Measurements from ENCODE around the gene MYL12B.
A peak's percentile ranks its signal among the peaks of the same experiment; 100 is the strongest.

Gene MYL12B

DNA sequence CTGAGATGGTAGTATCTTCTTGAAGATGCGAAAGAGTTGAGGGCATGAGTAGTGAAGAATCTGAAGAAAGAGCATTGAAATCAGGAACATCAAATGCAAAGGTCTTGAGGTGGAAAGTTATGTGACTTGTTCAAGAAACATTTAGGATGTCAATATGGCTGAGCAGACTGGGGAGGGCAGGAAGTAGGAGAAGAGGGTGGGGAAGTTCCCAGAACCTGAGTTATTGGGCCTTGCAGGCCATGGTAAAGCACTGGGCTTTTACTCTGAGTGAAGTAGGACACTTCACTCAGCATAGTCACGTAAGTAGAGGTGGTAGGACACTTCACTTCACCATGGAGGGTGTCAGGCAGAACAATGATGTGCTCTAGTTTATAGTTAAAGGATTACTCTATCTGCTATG lies 26.1 kb upstream of the MYL12B start:
- no peak for DNase-seq (ENCODE audit: low read depth)

DNA sequence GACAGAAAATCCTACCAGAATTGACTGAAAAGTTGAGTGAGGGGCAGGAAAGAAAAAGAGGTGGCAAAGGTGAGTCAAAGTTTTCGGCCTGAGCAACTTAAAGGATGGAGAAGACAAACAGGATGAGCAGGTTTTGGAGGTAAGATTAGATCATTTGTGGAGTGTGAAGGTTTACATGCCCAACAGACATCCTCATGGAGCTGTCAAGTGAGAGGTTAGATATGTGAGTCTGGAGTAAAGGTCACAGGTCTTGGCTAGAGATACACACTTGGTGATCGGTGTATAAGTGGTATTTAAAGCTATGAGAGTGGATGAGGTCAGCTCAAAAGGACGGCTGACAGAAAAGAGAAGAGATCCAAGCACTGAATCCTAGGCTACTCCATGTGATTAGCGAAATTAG lies 25.5 kb upstream of the MYL12B start:
- DNase-seq (ENCODE audit: low read depth) = no peak

DNA sequence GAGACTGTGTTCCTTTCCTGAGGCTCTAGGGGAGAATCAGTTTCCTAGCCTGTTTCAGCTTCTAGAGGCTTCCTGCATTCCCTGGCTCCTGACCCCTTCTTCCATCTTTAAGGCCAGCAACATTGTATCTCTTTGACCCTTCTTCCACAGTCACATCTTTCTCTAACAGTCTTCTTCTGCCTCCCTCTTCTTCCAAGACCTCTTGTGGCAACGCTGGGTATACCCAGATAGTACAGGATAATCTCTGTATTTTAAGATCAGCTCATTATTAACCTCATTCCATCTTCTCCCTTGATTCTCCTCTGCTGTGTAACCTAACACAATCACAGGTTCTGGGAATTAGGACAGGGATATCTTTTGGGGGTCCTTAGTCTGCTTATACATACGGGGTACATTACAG lies 23.2 kb upstream of the MYL12B start:
- DNase-seq (ENCODE audit: low read depth) = no peak

DNA sequence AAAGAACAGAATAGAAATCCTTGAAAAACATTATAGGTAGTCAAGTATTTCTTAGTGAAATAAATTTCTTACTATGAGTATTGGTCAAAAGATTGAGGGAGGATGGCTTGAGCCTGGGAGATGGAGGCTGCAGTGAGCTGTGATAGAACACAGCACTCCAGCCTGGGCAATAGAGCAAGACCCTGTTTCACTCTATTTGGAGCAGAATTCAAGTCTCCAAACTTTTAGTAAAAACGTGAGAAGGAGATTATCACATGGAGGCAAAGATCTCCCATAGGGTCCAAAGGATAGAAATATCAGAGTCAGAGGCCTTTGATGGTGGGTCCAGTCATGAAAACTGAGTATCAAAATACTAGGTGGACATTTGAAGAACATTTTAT lies 16.8 kb upstream of the MYL12B start:
- no peak for DNase-seq (ENCODE audit: low read depth)

DNA sequence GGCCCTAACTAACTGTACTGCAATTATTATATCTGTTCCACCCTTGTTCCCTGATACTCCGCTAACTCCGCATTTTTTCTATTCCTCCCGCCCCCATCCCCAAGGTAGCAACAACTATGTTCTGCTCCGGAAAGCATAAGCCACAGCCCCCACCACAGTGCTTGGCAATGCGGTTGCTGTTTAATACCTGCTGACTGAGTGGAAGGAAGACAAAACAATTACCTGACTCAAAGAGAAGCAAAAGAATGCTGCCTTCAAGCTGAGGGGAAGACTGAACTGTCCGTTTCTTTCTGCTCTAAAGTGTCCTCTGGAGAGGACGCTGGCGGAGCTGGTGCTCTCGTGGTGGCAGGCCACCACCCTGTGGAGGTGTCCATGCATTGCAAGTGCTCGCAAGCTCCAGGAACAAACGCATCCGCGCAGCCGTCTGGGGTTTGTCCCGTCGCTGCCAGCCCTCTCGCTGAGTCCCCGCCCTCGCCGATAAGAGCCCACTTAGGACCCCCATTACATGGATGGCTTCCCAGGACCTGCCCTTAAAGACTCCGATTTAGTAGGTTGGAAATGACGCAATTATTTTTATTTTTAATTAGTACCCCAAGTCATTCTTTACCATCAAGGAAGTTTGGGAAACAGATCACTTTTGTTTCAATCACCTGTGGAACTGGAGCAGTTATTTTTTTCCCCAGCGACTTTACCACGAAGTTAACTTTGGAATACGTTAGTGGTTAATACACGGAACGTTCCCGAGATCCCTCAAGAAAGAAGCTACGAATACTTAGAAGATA lies 15.9 kb upstream of the MYL12B start:
- DNase-seq (ENCODE audit: low read depth) = peak; percentile 52

DNA sequence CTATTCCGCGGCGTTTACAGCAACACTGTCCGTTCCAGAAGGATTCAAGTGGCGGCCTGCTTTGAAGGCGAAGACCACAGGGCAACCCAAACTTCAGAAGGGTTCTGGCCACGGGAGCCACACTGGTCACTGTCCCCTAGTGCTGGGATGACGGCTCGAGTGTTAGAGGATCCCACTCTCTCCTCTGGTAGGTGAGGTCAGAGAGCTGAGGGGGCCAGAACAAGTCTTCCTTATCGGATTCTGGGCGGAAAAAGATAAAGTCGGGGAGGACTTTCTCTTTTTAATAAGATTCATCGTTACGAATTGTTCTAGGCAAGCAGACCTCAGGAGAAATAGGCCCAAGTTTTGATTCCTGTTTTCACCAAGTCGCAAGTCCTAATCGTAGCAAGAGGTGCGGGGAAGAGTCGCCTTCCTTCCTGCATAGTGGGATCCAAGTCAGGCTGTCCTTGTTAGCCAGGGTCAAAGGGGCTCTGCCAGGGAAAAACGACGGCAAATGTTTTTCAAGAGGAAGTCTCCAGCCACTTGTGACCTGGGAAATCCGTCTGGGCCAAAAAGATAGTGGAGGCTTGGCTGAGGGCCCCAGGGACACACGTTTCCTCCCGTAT lies 15.2 kb upstream of the MYL12B start:
- no peak for DNase-seq (ENCODE audit: low read depth)

DNA sequence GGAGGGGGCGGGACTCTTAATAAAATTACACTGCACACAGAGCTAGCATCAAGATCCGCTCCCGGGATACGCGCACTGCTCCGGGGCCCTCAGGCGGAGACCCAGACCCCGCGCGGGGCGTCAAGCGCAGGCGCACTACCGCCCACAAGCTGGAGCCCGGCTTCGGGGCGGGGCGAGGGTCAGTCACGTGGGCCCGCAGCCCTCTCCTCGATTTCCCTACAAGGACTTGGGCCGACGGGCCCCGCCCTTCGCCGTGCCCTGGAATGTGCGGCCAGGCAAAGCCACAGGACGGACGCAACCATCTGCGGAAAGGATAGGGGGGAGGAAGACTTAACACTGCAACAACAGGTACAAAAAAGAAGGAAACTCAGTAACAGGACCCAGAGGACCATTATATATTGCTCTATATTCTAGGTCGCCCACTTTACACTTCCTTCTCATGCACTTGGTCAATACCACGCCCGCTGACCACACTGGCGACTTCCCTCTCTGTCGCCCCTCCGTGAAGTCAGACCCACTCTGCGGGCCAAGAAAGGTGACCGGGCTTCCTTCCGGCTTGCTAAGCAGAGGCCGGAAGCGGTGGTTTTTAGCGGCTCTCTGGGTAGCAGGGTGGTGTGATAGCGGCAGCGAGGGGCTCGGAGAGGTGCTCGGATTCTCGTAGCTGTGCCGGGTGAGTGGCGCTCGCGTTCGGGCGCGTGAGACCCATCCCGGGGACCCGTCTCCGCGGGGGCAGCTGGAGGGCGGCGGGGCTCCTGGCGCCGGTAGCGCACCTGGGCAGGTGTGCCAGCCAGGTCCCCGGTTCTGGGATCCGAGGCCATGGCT lies 14.5 kb upstream of the MYL12B start, which contains the start of gene MYL12A:
Gene MYL12A (plus strand): TSS at position 562 of the 822 bp plus-strand sequence. CDS start 5,447 bp downstream, outside the sequence.
- peak; percentile 82 for DNase-seq (ENCODE audit: low read depth)

DNA sequence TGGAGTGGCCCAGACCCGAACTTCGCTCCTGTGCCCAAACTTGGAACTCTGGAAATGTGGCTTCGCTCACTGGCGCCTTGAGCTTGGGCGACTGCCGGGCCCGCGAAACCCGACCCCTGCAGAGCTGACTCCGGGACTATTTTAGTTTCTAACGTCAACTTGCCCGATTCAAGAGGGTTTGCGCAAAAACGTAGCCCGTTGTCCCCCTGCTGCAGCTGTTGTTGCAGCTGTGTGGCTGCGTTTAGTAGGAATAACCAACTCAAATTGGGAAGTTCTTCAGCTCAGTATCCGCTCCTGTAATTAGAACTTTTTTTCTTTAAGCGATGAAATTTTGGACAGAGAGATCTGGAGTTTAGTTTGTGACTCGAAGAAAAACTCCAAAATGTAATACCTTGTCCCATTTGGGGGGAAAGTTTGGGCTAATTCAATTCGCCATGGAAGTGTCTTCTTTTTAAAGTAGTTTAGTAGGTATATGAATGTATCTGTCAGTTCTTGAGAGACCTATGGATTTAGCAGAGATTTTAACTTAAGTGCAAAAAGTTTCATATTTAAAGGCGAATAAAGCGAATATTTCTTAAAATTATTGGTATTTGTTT lies 13.8 kb upstream of the MYL12B start:
- no peak for DNase-seq (ENCODE audit: low read depth)

DNA sequence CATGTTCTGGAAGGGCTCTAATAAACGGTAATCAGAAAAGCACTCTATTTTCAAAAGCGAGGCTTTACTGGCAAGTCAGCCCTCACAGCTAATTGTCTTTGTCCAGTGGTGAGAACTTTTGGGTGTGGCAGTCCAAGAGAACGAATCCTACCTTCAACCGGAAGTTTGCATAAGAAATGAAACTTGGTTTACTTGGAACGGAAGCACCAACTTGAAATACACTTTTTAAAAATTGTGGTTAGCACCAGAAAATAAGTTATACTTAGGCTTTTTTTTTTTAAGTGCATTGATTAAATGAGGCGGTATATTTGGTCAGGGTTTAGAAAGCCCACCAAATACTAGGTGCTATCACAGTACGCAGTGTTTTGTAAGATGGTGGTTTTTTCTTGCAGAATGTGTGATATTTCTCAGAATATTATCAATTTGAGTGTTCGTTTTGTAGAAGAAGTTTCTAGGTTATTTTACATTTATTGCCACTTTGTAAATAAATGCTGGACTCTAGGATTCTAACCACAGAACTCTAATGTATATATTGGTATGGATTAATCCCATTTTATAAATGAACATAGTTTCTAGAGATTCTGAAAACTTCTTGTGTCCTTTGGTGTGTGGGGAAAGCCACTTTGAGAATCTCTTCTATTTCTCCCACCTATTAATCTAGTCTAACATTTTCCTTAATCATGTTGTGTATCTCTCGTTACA lies 13.1 kb upstream of the MYL12B start:
- DNase-seq (ENCODE audit: low read depth) = no peak

DNA sequence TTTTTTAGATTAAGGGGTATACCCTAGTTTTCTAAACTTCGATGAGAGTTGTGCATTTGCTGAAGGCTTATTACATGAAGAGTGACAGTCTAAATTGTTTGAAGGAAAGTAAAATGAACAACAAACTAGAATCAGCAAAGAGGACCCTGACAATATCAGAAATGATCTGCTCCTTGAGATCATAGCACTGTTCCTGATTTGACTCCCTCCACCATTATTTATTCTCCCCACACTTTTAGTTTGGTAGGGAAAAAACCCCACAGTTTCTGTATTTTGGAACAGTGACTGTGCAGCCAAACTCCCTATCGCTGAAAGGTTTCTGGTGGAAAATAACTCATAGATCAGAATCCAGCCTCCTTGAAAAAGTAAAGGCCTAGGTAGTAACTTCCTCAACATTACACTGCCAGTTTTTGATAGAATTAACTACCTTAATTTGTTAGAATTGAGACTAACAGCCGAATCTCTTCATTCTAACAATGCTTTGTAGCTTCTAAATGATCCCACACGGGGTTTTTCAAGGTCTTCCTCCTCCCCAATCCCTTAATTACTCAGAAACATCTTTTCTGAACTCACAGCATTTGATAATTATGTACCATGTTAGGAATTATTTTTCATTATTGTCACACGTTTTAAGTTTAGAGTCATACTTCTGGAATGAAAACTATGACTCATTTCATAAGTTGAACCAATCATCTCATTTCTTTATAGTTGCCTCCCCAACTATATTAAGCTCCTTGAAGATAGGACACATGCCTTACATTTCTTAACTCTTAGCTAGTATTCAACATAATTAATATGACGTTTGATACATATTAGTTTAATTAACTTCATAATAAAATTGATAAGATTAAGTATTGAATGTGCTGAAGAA lies 11.5 kb upstream of the MYL12B start:
- no peak for DNase-seq (ENCODE audit: low read depth)

DNA sequence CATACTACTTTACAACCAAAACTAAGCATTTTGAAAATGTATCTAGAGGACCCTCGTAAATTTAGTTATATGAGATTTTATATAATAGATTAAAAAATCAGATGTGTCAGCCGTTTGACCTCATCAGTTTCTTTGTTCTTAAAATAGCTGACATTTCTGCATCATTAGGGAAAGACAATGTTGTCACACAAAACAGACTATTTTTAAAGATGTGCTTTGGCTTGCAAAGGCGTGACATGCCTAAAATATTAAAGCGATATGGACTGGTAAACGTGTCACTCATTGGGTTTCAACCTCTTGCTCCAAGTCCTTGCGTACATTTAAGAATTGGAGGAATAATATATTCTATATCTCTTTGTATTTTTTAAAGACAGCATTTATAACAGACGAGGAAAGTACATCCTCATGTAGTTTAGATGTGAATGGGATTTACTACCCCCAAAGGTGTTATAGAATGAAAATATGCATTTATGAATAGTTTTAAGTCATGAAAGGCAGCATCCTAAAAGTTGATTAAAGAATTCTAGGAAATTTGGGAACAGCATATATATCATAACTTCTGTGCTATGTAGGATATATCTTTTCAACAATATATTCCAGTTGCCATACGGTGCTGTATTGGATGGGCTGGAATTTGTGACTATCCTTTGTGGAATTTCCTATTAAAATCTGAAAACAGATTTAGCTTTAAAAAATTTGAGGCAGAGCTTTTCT lies 10.5 kb upstream of the MYL12B start:
- no peak for DNase-seq (ENCODE audit: low read depth)

DNA sequence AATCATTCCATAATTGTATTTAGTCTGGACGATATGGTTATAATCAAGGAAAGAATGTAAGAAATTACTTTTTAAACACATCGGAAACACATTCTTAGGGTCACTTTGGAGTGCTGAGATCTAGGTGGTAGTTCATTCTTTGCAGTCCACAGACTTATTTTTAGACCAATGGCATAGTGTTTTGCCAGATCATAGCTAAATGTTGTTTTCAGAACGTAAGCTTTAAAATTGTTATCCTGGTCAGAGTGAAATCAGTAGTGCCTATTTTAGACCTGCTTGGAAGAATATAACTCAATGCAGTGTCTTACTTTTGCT lies 10.0 kb upstream of the MYL12B start:
- no peak for DNase-seq (ENCODE audit: low read depth)

DNA sequence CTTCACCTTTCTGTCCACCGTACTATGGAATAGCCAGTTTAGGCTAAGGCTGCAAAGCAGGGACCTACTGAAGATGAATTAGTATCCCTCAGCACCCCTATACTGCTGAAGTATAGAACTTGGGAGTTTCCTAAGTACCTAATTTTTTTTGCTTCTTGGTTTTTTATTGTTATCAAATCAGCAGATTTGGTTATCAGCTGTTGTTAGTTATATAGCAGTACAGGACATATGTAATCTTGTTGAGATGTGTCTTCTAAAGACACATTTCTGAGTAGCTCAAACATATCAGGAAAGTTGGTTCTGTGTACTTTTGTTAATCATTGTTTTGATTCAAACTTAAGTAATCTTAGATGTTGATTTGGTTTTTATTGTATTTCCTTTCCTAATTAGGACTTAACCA lies 9.1 kb upstream of the MYL12B start:
- DNase-seq (ENCODE audit: low read depth) = no peak

DNA sequence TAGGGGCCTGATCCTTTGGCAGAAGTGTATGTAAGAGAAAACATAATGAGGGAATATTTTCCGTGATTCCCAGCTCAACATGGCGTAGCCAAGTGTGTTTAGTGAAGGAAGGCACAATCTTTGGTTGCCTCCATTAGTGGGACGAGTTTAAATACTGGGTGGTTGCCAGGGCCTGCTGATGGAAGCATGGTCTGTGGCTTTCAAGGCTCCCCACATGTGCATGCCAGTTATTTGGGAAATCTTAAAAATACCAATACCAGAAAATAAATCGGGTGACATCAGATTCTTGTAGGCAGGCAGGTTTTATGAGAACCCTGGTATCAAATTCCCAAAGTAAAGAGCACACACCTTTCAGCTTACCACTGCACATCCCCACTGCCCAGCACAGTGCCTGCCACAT lies 7.2 kb upstream of the MYL12B start:
- no peak for DNase-seq (ENCODE audit: low read depth)

DNA sequence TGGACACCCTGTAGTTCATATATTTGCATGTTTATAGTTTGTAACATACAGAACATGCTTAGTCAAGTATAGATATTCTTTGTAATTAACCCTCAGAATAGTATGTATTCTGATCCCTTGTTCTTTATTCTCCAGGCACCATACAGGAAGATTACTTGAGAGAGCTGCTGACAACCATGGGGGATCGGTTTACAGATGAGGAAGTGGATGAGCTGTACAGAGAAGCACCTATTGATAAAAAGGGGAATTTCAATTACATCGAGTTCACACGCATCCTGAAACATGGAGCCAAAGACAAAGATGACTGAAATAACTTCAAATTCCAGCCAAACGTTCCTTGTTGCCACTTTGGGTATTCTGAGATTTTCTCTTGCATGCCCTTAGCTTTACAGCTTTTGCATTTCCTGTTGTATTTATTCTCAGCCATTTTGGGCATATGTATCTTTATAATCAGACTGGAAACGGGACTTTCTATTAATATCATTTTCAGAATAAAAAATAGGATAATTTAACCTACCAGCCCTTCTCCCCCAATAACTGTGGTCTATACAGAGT lies 6.2 kb upstream of the MYL12B start:
- no peak for DNase-seq (ENCODE audit: low read depth)

DNA sequence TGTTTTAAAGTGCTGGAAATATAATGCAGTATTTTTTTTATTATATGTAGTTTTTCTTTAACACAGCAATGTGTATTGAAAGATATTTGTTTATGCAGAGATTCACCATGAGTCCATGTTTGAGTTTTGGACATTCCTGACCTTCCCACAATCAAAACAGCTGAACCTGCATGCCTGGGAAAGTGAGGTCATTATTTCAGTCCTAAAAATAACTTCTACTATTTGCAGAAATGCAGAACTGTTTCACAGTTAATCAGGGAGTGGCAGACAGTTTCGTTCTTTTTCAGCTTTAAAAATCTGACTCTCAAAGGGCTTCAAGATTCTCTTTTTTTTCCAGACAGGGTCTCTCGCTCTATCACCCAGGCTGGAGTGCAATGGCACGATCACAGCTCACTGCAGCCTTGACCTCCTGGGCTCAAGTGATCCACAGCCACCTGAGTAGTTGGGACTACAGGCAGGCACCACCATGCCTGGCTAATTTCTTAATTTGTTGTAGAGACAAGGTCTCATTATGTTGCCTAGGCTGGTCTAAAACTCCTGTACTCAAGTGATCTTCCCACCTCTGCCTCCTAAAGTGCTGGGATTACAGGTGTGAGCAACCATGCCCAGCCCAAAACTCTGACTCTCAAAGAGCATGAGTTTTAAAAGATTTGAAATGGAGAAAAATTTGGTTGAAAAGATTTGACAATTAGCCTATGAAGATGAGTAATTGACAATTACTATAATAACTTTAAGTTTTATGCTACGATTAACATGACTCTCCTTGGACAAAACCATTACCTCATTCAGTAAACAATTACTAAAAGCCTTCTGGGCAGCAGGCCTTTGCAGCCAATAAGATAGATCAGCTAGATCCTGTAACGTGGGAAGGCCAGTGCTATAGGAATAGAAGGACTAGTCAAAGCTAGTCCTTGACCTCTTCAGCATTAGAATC lies 5.0 kb upstream of the MYL12B start:
- no peak for DNase-seq (ENCODE audit: low read depth)

DNA sequence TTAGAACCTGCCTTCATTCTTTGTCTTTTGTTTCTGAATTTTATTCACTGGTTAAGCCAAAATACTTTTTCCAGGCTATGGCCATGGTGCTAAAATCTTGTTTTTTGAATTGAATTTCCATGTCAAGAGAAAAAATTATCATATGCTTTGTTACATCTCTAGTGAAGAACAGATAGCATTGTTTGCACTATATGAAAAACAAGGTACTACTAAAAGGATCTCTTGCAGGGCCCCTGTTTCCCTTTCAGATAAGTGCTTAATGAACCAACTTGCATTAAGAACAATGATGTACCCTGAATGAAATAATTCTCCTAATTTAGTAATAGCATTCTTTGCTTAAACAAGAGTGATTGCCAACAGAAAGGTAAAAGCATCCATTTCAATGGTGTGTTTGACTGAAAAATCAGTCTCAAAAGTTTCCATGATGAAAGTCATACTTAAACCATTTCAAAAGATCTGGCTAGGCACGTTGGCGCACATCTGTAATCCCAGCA lies 4.3 kb upstream of the MYL12B start:
- no peak for DNase-seq (ENCODE audit: low read depth)

DNA sequence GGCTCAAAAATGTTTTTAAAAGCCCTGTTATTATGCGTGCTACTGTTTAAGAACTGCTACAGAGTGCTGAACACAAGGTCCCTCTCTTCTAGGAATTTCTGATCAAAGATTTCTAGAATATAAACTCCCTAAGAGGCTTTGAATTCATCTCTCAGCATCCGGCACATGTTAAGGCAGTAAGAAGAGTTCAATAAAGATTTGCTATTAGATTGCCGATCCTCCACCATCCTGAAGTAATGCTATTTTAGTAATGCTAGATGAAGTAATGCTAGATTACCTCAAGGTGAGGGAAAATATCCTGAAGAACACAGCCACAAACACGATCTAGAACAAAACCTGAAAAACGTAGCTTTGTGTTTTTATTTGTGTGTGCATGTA lies 949 bp upstream of the MYL12B start:
- DNase-seq (ENCODE audit: low read depth) = no peak
